Body of pancreas (tissue), 4 donors: Measurements from ENCODE around the gene DNAH3.

Source experiments
- CTCF ChIP-seq, 7 experiments: fragments of 450-650 bp in 4 of 7; fragments of 200-600 bp in 3 of 7; sonication (generic) in 3 of 7; IDR thresholded peaks; one replicate each; pipeline ENCODE4 v1.5.1; 2016 to 2019; ENCODE audit warnings: antibody characterized with exemption in 7 of 7
- POLR2A ChIP-seq, 3 donors: fragments of 450-650 bp; IDR thresholded peaks; one replicate each; pipeline ENCODE4 v1.6.1; 2016; ENCODE audit warnings: antibody characterized with exemption in 3 of 3, mild to moderate bottlenecking in 2 of 3

GRCh38 chr16:21164521-21165168 lies 14.0 kb upstream of the DNAH3 start:
- TF ChIP-seq CTCF (IDR thresholded peaks at IDR 0.05) (no peak), POLR2A (IDR thresholded peaks at IDR 0.05) (no peak)
